Measurements from ENCODE around the gene CASP2.

DNA sequence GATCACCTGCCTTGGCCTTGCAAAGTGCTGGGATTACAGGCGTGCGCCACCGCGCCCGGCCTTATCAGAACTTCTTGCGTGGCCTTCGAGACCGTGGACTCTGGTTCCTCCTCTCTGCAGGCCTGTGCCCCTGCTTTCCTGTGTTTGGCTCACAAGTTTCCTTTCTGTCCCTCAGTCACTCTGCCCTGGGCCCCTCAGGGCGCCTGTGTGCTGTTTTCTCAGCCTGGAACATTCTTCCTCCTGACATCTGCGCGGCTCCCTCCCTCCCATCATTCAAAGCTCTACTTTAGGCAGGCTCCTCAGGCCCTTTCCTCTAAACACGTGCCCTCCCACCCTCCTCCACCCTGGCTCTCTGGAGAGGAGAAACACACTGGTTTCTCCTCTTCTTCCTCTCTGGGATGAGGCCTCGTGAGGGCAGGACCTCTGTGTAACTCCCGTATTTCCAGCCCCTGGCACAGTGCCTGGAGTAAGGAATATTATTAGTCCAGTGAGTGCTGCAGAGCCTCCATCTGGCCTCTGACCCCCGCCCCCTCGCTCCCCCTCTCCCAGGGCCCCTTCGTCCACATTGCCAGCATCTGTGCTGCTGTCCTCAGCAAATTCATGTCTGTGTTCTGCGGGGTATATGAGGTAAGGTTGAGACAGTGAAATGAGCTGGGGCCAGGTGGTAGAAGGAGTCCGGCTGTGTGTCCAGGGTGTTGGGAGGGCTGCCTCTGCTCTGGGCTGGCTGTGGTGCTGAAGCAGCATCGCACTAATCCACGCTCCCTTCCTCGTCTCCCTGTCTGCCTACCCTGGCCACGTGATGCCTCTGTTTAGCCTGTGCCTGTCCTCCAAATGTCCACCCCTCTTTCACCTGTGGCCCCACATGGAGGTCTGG is 34.8 kb downstream of the CASP2 start:
- TF ChIP-seq EZH2 (IDR thresholded peaks at IDR 0.05; ENCODE audit: low read depth, low read length, severe bottlenecking) (no peak), CREB1 (IDR thresholded peaks at IDR 0.05) (no peak), ASH2L (IDR thresholded peaks at IDR 0.05; ENCODE audit: low read length) (no peak), POLR2A (IDR thresholded peaks at IDR 0.05; ENCODE audit: control extremely low read depth in 1 of 2, low read depth in 2 of 2, low read length in 2 of 2) (no peak), RXRA (IDR thresholded peaks at IDR 0.05; ENCODE audit: insufficient read depth, low read depth, low read length) (no peak), KDM5A (IDR thresholded peaks at IDR 0.05; ENCODE audit: low read length) (no peak), HDAC2 (IDR thresholded peaks at IDR 0.05; ENCODE audit: borderline replicate concordance in 1 of 2, low read depth in 2 of 2, low read length in 2 of 2) (no peak), TAF1 (IDR thresholded peaks at IDR 0.05; ENCODE audit: low read depth, low read length) (no peak)
- TF ChIP-seq, protein P1, sequence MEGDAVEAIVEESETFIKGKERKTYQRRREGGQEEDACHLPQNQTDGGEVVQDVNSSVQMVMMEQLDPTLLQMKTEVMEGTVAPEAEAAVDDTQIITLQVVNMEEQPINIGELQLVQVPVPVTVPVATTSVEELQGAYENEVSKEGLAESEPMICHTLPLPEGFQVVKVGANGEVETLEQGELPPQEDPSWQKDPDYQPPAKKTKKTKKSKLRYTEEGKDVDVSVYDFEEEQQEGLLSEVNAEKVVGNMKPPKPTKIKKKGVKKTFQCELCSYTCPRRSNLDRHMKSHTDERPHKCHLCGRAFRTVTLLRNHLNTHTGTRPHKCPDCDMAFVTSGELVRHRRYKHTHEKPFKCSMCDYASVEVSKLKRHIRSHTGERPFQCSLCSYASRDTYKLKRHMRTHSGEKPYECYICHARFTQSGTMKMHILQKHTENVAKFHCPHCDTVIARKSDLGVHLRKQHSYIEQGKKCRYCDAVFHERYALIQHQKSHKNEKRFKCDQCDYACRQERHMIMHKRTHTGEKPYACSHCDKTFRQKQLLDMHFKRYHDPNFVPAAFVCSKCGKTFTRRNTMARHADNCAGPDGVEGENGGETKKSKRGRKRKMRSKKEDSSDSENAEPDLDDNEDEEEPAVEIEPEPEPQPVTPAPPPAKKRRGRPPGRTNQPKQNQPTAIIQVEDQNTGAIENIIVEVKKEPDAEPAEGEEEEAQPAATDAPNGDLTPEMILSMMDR (IDR thresholded peaks at IDR 0.05; ENCODE audit: control extremely low read depth in 1 of 3, insufficient read depth in 1 of 3, low read depth in 1 of 3, low read length in 3 of 3): no peak
- TF ChIP-seq, protein P2, sequence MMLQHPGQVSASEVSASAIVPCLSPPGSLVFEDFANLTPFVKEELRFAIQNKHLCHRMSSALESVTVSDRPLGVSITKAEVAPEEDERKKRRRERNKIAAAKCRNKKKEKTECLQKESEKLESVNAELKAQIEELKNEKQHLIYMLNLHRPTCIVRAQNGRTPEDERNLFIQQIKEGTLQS (IDR thresholded peaks at IDR 0.05; ENCODE audit: insufficient read depth, low read depth, low read length): no peak
- TF ChIP-seq, protein P3, sequence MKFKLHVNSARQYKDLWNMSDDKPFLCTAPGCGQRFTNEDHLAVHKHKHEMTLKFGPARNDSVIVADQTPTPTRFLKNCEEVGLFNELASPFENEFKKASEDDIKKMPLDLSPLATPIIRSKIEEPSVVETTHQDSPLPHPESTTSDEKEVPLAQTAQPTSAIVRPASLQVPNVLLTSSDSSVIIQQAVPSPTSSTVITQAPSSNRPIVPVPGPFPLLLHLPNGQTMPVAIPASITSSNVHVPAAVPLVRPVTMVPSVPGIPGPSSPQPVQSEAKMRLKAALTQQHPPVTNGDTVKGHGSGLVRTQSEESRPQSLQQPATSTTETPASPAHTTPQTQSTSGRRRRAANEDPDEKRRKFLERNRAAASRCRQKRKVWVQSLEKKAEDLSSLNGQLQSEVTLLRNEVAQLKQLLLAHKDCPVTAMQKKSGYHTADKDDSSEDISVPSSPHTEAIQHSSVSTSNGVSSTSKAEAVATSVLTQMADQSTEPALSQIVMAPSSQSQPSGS (IDR thresholded peaks at IDR 0.05; ENCODE audit: low read length): no peak

Measured in H1 (cell line).